Measurements from ENCODE around the gene KCNE2.
"Not testable (repeated sequence)": the region's sequence is repeated elsewhere in the genome, so short reads cannot be mapped to it uniquely, and the experiment has no call there.

KCNE2 gene

DNA sequence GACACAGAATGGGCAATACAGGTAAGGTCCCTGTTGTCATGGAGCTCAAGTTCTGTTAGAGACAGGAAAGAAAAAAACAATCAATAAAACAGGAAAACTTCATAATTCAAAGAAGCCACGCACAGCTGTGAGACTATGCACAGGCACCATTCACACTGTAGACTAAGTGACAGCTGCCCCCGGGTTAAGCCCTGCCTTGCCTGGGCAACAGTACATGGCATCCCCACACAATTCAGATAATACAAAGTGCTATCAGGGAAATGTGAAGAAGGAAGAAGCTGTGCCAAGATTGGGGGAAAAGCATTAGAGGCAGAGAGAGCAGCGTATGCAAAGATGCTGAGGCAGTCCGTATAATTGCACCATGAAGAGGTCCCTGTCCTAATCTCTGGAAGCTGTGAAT is 9.0 kb upstream of the KCNE2 start:
- DNase-seq, result no peak

DNA sequence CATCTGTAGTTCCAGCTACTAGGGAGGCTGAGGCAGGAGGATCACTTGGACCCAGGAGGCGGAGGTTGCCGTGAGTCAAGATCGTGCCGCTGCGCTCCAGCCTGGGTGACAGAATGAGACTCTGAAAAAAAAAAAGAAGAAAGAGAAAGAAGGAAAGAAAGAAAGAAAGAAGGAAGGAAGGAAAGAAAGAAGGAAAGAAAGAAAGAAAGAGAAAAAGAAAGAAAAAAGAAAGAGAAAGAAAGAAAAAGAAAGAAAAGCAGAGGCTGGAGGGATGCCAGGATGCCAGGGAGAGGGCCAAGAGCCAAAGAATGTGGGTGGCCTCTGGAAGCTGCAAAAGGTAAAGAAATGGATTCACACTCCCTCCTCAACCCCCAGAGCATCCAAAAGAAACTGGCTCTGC is 8.2 kb upstream of the KCNE2 start:
- DNase-seq, result no peak

DNA sequence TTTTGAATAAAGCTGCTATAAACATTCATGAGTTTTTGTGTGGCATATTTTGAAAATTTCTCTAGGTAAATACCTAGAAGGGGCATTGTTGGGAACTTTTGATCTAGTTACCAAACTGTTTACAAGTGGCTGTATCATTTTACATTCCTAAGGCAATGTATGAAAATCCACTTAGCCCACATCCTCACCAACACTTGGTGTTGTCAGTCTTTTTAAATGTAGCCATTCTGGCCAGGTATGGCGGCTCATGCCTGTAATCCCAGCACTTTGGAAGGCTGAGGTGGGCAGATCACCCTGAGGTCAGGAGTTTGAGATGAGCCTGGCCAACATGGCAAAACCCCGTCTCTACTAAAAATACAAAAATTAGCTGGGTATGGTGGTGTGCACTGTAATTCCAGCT is 5.9 kb upstream of the KCNE2 start:
- no peak for DNase-seq

GRCh38 chr21:34358866-34359265 is 4.9 kb upstream of the KCNE2 start:
- DNase-seq, result no peak

GRCh38 chr21:34360488-34361241 is 3.1 kb upstream of the KCNE2 start:
- DNase-seq, result no peak

DNA sequence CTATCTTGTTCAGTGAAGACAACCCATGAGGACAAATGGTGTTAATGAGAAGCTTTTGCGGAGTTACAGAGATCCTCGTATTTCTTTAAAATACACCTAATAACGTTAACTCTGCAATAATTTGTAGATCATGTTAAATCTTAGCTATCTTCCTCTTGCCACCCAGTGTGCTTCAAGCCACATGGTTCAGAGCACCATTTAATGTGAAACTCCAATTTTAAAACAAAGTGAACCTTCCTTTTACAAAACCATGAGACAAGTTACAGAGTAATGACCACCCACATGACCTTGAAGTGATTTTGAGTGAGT is 1.7 kb upstream of the KCNE2 start:
- DNase-seq, result no peak

- no peak for DNase-seq
These were observed 1.1 kb upstream of the KCNE2 start for GRCh38 chr21:34362670-34363069.

GRCh38 chr21:34364921-34365320 is 1.1 kb downstream of the KCNE2 start:
- no peak for DNase-seq

DNA sequence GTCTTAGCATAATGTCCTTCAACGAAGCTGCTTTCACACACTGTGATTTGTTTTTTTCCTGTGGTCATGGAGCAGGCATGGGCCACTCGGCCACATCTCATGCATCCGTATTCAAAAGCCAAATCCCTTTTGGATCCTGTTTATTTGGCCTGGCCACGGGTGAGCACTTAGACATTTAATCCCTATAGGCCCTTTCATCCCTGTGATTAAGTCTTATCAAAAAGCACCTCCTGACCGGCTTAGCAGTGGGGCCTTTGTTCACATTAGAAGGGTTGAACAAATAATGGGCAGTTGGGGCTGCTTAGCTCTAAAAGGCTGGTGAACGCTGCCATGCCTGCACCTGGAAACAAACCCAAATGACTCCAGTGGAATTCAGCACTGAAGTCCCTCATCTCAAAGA is 2.0 kb downstream of the KCNE2 start:
- DNase-seq, result no peak

DNA sequence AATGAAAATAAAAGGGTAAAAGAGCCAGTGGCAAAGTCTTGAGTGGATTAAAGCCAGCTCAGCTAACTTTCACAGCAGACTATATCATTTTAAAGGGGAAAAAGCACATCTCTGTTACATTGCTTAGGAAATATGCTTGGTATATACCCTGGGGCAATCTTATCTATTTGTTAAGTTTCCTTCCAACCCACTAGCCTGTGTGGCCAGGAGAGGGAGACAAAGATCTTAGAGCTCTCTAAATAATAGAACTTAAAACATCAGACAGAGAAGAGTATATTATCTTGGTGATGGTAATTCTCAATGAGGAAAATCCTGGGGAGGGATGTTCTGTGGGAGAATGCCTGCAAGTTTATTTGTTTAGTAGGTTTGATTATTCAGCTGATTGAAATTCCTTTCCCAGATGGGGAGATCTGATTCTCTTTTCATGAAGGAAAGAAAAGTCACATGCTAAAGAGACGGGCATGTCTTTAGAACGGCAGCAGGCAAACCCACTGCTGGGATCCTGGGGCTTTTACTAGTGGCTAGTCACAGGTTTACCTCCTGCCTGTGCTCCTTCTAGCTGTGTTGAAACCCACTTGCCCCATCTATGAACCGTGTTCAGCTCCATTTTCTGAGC is 3.6 kb downstream of the KCNE2 start:
- DNase-seq, result peak; percentile 14 to 68

DNA sequence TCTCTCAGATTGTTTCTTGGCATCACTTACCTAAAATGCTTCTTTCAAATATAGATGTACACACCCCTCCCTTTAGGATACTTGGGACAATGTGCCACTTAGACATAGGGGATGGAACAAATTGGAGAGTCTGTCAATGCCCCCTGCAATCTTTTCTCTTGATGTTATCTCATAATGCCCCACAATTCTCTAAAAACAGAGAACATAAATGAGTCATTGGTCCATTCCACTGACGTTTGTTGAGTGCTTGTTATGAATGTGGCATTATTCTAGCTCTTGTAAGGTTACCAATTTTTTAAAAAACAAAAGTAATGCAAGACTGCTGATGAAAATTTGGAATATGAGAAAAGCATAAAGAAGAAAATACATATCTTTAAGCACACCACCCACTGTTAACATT is 5.9 kb downstream of the KCNE2 start:
- DNase-seq, result no peak

- no peak for DNase-seq
These were observed 8.5 kb downstream of the KCNE2 start for GRCh38 chr21:34372321-34372720.

- DNase-seq, result not testable (repeated sequence)
These were observed 10.7 kb downstream of the KCNE2 start for GRCh38 chr21:34374462-34374861.

- DNase-seq, result not testable (repeated sequence)
These were observed 11.3 kb downstream of the KCNE2 start, which contains the start of gene SMIM11 for GRCh38 chr21:34374940-34375618. Gene SMIM11, plus strand, starts transcription at chr21:34375507. Its CDS starts 3,998 bp downstream, at chr21:34379505.

GRCh38 chr21:34375619-34375972 is 11.8 kb downstream of the KCNE2 start:
- not testable (repeated sequence) for DNase-seq

DNA sequence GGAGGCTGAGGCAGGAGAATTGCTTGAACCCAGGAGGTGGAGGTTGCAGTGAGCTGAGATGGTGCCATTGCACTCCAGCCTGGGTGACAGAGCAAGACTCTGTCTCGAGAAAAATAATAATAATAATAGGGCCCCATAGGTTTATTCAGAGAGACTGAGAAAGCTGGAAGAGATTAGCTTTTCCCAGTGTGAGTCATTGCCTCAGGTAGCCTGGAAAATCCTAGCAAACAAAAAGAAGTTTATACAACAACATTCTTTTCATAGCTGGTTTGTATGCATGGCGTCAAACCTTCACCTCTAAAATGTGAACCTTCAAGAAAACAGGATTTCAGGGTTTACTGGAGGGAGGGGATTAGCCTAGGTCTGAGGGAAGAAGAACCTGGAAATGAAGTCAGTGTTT is 19.3 kb downstream of the KCNE2 start:
- DNase-seq, result not testable (repeated sequence)

DNA sequence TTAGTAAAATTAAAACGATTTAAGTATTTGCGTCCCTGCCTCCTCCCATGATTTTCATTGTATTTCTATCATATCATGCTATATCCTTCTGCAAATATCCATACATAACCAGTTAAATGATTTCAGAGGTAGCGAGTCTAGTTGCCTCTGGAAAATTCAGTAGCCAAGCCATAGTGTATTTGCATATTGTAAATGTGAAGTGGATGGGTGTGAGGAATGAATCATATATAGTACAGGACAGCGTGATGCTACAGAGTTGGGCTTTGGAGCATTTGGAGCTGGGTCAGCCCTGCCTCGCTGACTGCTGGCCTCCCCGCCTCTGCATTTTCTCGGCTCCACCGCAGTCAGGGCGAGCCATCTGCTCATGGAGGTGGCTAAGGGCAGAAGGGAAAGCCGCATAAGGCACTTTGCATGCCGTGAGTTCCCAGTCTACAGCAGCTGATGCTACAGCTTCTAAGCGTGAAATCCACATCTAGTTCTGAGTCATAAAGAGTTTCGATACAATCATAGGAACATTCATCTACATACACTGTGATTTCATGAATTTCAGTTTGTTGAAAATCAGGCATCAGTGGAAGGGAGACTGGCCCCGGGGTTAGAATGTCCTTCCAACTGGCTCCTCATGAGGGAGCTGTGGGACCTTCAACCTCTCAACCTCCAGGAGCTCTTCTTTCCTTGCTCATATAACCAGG is 20.1 kb downstream of the KCNE2 start:
- not testable (repeated sequence) for DNase-seq

- DNase-seq, result not testable (repeated sequence)
These were observed 36.7 kb downstream of the KCNE2 start for GRCh38 chr21:34400522-34400921.

DNA sequence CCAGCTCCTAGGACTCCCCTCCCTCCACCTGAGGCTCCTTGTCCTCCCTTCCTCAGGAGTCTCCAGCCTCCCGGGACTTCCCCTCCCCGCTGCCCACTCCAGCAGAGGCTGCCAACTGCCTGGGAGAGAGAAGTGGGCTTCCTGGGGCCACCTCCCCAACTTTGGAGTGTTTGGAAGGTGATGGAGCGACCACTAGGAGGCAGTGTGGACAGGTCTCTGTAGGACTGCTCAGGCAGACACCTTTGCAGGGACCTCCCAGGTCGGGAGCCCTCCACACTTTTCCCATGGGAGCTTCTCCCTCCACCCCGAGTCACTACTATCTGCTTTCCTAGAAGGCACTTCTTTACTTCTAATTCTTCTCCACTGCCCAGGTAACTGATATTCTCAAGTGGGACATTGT is 40.9 kb downstream of the KCNE2 start:
- DNase-seq, result not testable (repeated sequence)

DNA sequence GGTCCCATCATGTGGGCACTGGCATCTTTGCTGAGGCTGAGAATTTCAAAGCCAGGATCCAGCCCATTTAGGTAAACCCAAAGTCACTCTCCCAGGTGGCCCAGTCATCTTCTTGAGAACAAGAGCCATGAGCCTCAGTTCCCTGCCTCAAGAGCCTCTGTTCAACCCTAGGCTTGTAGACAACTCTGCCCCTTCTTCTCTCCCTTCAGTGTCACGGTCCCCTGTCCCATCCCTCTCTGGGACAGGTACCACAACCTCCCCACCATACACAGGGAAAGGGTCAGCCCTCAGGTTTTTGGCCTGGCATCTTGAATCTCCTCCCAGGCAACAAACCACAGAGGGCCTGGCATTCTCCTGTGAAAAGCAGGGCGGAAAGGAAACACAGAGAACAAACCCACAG is 41.9 kb downstream of the KCNE2 start:
- not testable (repeated sequence) for DNase-seq

GRCh38 chr21:34406102-34406501 is 42.3 kb downstream of the KCNE2 start:
- not testable (repeated sequence) for DNase-seq

DNA sequence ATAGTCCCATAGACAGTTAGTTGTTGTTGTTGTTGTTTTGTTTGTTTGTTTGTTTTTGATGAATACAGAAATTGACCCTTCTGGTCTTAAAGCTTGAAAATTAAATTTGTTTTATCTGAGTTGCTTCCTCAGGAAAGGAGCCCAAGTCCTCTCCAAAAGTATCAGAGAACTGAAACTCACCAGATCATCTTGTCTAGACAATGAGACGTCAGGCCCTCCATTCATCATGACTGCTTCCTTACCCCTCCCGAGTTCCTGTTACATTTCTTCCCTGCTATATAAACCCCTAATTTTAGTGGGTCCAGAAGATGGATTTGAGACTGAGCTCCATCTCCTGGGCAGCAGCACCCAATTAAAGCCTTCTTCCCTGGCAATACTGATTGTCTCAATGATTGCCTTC is 42.9 kb downstream of the KCNE2 start:
- DNase-seq, result not testable (repeated sequence)

- DNase-seq, result not testable (repeated sequence)
These were observed 43.5 kb downstream of the KCNE2 start for GRCh38 chr21:34407294-34407693.

Data from SW 1271 (cell line).